H9 (cell line): ENCODE measurements around the gene OPN4. TPM values are rescaled to one million over a fixed set of nuclear protein-coding genes. Genes with fewer than 3 reads are reported as not detected.

Source experiments
- DNase-seq: peaks from one replicate; pipeline ENCODE4 v3.0.0-alpha.2; 2017
- H2AFZ ChIP-seq: one replicate; pipeline ENCODE4 v1.6.1; 2013; ENCODE audit warnings: mild to moderate bottlenecking, low read length, control low read depth, moderate library complexity
- H2AK5ac ChIP-seq: 2 replicates; pipeline ENCODE4 v1.6.1; 2013; ENCODE audit warnings: low read length, control low read depth, mixed read lengths; ENCODE audit not compliant: insufficient read length
- H2BK120ac ChIP-seq: one replicate; pipeline ENCODE4 v1.6.1; 2013; ENCODE audit warnings: low read depth, mild to moderate bottlenecking, low read length, control low read depth, inconsistent platforms; ENCODE audit not compliant: poor library complexity, severe bottlenecking
- H2BK12ac ChIP-seq: 2 replicates; pipeline ENCODE4 v1.6.1; 2013; ENCODE audit warnings: low read length, control low read depth, mixed read lengths, low read depth; ENCODE audit not compliant: insufficient read length
- H2BK15ac ChIP-seq: 2 replicates; pipeline ENCODE4 v1.6.1; 2013; ENCODE audit warnings: low read depth, low read length, control low read depth
- H2BK20ac ChIP-seq: one replicate; pipeline ENCODE4 v1.6.1; 2013; ENCODE audit warnings: low read depth, mild to moderate bottlenecking, low read length, control low read depth, inconsistent platforms; ENCODE audit not compliant: poor library complexity, severe bottlenecking
- H2BK5ac ChIP-seq: 2 replicates; pipeline ENCODE4 v1.6.1; 2013; ENCODE audit warnings: low read length, control low read depth, mixed read lengths; ENCODE audit not compliant: insufficient read length
- H3K14ac ChIP-seq: 2 replicates; pipeline ENCODE4 v1.6.1; 2013; ENCODE audit warnings: low read length, control low read depth; ENCODE audit not compliant: insufficient read depth
- H3K18ac ChIP-seq: 2 replicates; pipeline ENCODE4 v1.6.1; 2013; ENCODE audit warnings: low read depth, mild to moderate bottlenecking, mixed read lengths, low read length, control low read depth; ENCODE audit not compliant: insufficient read length
- H3K23ac ChIP-seq: 2 replicates; pipeline ENCODE4 v1.6.1; 2013; ENCODE audit warnings: low read length, control low read depth, mixed read lengths, low read depth; ENCODE audit not compliant: insufficient read length
- H3K23me2 ChIP-seq: 2 replicates; pipeline ENCODE4 v1.6.1; 2013; ENCODE audit warnings: low read depth, mild to moderate bottlenecking, mixed read lengths, low read length, control low read depth; ENCODE audit not compliant: insufficient read length, poor library complexity, severe bottlenecking
- H3K27ac ChIP-seq: 2 replicates; pipeline ENCODE4 v1.5.1; 2013; ENCODE audit warnings: low read length, control low read depth, mixed read lengths, low read depth; ENCODE audit not compliant: insufficient read length
- H3K27me3 ChIP-seq: 2 replicates; pipeline ENCODE4 v1.6.1; 2013; ENCODE audit warnings: low read length, control low read depth, inconsistent platforms; ENCODE audit not compliant: insufficient read depth
- H3K4ac ChIP-seq: 2 replicates; pipeline ENCODE4 v1.6.1; 2013; ENCODE audit warnings: low read depth, mild to moderate bottlenecking, control low read depth, inconsistent platforms, low read length, moderate library complexity
- H3K4me1 ChIP-seq: 2 replicates; pipeline ENCODE4 v1.6.1; 2013; ENCODE audit warnings: low read length, control low read depth, inconsistent platforms; ENCODE audit not compliant: insufficient read depth
- H3K4me2 ChIP-seq: 2 replicates; pipeline ENCODE4 v1.6.1; 2013; ENCODE audit warnings: low read length, control low read depth, mixed read lengths; ENCODE audit not compliant: insufficient read length, insufficient read depth
- H3K56ac ChIP-seq: 2 replicates; pipeline ENCODE4 v1.6.1; 2013; ENCODE audit warnings: low read depth, mild to moderate bottlenecking, mixed read lengths, low read length, control low read depth; ENCODE audit not compliant: insufficient read length
- H3K79me1 ChIP-seq: 2 replicates; pipeline ENCODE4 v1.6.1; 2013; ENCODE audit warnings: low read depth, mild to moderate bottlenecking, moderate library complexity, low read length, control low read depth, inconsistent platforms; ENCODE audit not compliant: insufficient read depth, poor library complexity, severe bottlenecking
- H3K79me2 ChIP-seq: 2 replicates; pipeline ENCODE4 v1.6.1; 2013; ENCODE audit warnings: low read length, control low read depth, inconsistent platforms; ENCODE audit not compliant: insufficient read depth
- H3K9ac ChIP-seq: 2 replicates; pipeline ENCODE4 v1.6.1; 2013; ENCODE audit warnings: low read length, control low read depth, mixed read lengths; ENCODE audit not compliant: insufficient read length; ENCODE audit errors: extremely low read depth
- H3K9me3 ChIP-seq: one replicate; pipeline ENCODE4 v1.6.1; 2013; ENCODE audit warnings: low read depth, low read length, inconsistent platforms; ENCODE audit not compliant: control insufficient read depth
- H3T11ph ChIP-seq: one replicate; pipeline ENCODE4 v1.6.1; 2013; ENCODE audit warnings: mild to moderate bottlenecking, low read length, control low read depth, inconsistent platforms
- H4K20me1 ChIP-seq: one replicate; pipeline ENCODE4 v1.6.1; 2013; ENCODE audit not compliant: control insufficient read depth, insufficient read length, insufficient read depth
- H4K5ac ChIP-seq: 2 replicates; pipeline ENCODE4 v1.6.1; 2013; ENCODE audit warnings: low read depth, mild to moderate bottlenecking, mixed read lengths, low read length, control low read depth; ENCODE audit not compliant: insufficient read length
- H4K8ac ChIP-seq: replicated peaks from 2 replicates; pipeline ENCODE4 v1.6.1; 2013; ENCODE audit warnings: low read length, control low read depth, mixed read lengths, low read depth; ENCODE audit not compliant: insufficient read length
- H4K91ac ChIP-seq: 2 replicates; pipeline ENCODE4 v1.6.1; 2013; ENCODE audit warnings: low read depth, mild to moderate bottlenecking, moderate library complexity, mixed read lengths, low read length, control low read depth; ENCODE audit not compliant: insufficient read length
- H3K27ac Mint-ChIP-seq, 3 experiments: 2 replicates in 2 of 3; 3 replicates in 1 of 3; pipeline ENCODE4 v1.8.0; 2020 to 2021; ENCODE audit warnings: mixed read lengths in 3 of 3, mild to moderate bottlenecking in 1 of 3, moderate library complexity in 1 of 3
- H3K27me3 Mint-ChIP-seq: 2 replicates; pipeline ENCODE4 v1.8.0; 2021; ENCODE audit warnings: low read depth, mild to moderate bottlenecking, moderate library complexity, mixed read lengths
- H3K36me3 Mint-ChIP-seq, 3 experiments: 2 replicates in 2 of 3; 3 replicates in 1 of 3; pipeline ENCODE4 v1.8.0; 2020 to 2021; ENCODE audit warnings: low read depth in 3 of 3, mixed read lengths in 3 of 3; ENCODE audit not compliant: insufficient read depth in 1 of 3
- H3K4me1 Mint-ChIP-seq, 2 experiments: 2 replicates each; pipeline ENCODE4 v1.8.0; 2020; ENCODE audit warnings: mixed read lengths in 2 of 2
- H3K4me3 Mint-ChIP-seq, 2 experiments: 2 replicates in 1 of 2; 3 replicates in 1 of 2; pipeline ENCODE4 v1.8.0; 2020 to 2021; ENCODE audit warnings: mild to moderate bottlenecking in 2 of 2, mixed read lengths in 2 of 2, moderate library complexity in 1 of 2
- H3K9me3 Mint-ChIP-seq, 2 experiments: 2 replicates in 1 of 2; 3 replicates in 1 of 2; pipeline ENCODE4 v1.8.0; 2020; ENCODE audit warnings: mild to moderate bottlenecking in 2 of 2, mixed read lengths in 2 of 2, moderate library complexity in 1 of 2
- CTCF ChIP-seq: fragments of 200-600 bp; sonication (generic); conservative IDR thresholded peaks from 3 replicates; pipeline ENCODE4 v1.8.0; 2021; ENCODE audit warnings: antibody characterized with exemption, mild to moderate bottlenecking
- WGBS: extraction: QIAGEN DNeasy Blood & Tissue Kit; methylation state at CpG from one replicate; pipeline ENCODE4 v1.1.7; 2013; ENCODE audit warnings: missing lambda C conversion rate, low lambda C conversion rate, mixed read lengths; ENCODE audit not compliant: insufficient read length; ENCODE audit errors: extremely low coverage; 5-methylcytosine and 5-hydroxymethylcytosine counted together
- total RNA-seq: library from RNA; stranded (reverse); gene quantifications from 2 replicates; pipeline ENCODE4 v1.2.1, GENCODE V29; 2021

The OPN4 gene
- total RNA-seq, 1 experiment from 2014 or later, result not detected

DNA sequence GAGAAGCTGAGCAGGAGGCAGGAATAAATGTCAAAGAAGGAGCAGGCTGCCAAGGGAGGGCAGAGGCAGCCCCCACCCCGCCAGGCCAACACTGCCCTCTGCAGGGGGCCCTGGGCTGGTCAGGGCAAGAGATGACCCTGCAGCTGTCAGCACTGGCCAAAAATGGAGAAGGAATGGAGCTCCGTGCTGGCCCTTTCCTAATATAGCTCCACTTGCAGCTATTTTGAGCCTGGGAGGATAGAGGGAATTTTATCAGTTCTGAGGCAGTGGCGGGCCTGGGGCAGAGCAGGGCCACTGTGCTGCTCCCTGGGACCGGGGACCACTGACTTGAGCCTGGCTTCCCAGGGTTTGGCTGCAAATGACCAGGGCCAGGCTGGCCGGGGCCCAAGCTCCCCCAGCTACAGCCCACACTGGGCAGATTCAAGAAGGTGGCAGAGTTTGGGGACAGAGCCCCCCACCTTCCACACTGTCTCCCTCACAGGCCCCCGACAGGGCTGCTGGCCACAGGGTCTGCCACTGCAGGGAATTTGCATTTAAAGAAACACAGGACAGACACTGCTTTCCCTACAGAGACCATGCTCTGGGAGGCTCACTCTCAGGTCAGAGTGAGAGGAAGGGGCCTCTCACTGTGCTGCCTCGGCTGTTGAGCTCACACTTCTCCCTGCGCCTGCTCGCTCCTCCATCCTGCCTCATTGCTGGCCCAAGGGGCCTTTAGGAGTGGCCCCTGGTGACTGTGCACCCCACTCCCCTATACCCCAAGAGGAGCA is 30.2 kb downstream of the OPN4 start:
- Histone ChIP-seq H3K79me2 (no peaks in the 10 kb centered on the region), H3K9ac (no peak overlapping the region), H4K91ac (no peak overlapping the region), H2BK5ac (no peak overlapping the region), H2BK120ac (no peak overlapping the region), H3K56ac (no peak overlapping the region), H2AK5ac (no peak overlapping the region), H3K27ac (no peak overlapping the region), H3K4me1 (no peaks in the 10 kb centered on the region; the same call in 1 of the 2 replicates), H3T11ph (no peak overlapping the region), H4K8ac (no peak overlapping the region), H2AFZ (no peak overlapping the region), H3K23me2 (no peaks in the 10 kb centered on the region), H2BK15ac (no peak overlapping the region), H3K4me2 (no peak overlapping the region), H3K4ac (no peak overlapping the region), H3K23ac (no peak overlapping the region), H3K18ac (no peak overlapping the region), H3K79me1 (no peaks in the 10 kb centered on the region), H3K9me3 (no peaks in the 10 kb centered on the region), H4K20me1 (no peaks in the 10 kb centered on the region), H2BK12ac (no peak overlapping the region), H4K5ac (no peak overlapping the region), H2BK20ac (no peak overlapping the region), H3K27me3 (no peaks in the 10 kb centered on the region), H3K14ac (no peak overlapping the region)
- peak; percentile 68 for TF ChIP-seq CTCF
- DNase-seq, result peak; percentile 66
- no peaks in the 10 kb centered on the region for H3K36me3 Mint-ChIP-seq
- peaks cover 1% of the 10 kb centered on the region; the same call in 1 of the 2 replicates for H3K27me3 Mint-ChIP-seq
- H3K27ac Mint-ChIP-seq, result 0 out of 7 replicates have a peak overlapping the region, but pooled peaks of 2 of the 3 experiments have one; percentile 34 to 48
- peaks cover 31 to 43% of the 10 kb centered on the region in 2 experiments for H3K4me1 Mint-ChIP-seq
- no peaks in the 10 kb centered on the region for H3K9me3 Mint-ChIP-seq
- no CpG with 5 or more reads among the region's 9 CpGs for WGBS
- H3K4me3 Mint-ChIP-seq, result no peak overlapping the region
